Astrocyte (in vitro differentiated cells and primary cell): Measurements from ENCODE around the gene CADPS. TPM values are rescaled to one million over a fixed set of nuclear protein-coding genes. Genes with fewer than 3 reads are reported as not detected.

Source experiments
- DNase-seq: peaks from one replicate; pipeline ENCODE4 v3.0.0-alpha.2; 2010; ENCODE audit warnings: low read depth
- FAIRE-seq: peaks from 2 replicates; lab custom pipeline; 2011; peaks lifted over from hg19 to GRCh38; lab: Jason Lieb, UNC
- H2AFZ ChIP-seq: 2 replicates; pipeline ENCODE4 v1.6.0; 2012; ENCODE audit warnings: low read depth, low read length, inconsistent platforms
- H3K27ac ChIP-seq: 2 replicates; pipeline ENCODE4 v1.5.1; 2011; ENCODE audit warnings: low read depth, low read length, inconsistent platforms
- H3K27me3 ChIP-seq: 2 replicates; pipeline ENCODE4 v1.6.0; 2011; ENCODE audit warnings: low read length, inconsistent platforms; ENCODE audit not compliant: insufficient read depth
- H3K36me3 ChIP-seq: 2 replicates; pipeline ENCODE4 v1.5.1; 2011; ENCODE audit warnings: low read length, inconsistent platforms; ENCODE audit not compliant: insufficient read depth
- H3K4me1 ChIP-seq: 2 replicates; pipeline ENCODE4 v1.5.1; 2011; ENCODE audit warnings: low read length, inconsistent platforms; ENCODE audit not compliant: insufficient read depth
- H3K4me2 ChIP-seq: 2 replicates; pipeline ENCODE4 v1.6.0; 2012; ENCODE audit warnings: low read length, inconsistent platforms
- H3K4me3 ChIP-seq: 2 replicates; pipeline ENCODE4 v1.5.1; 2011; ENCODE audit warnings: low read depth, mild to moderate bottlenecking, low read length, inconsistent platforms; ENCODE audit not compliant: insufficient read depth
- H3K79me2 ChIP-seq: 2 replicates; pipeline ENCODE4 v1.6.0; 2012; ENCODE audit warnings: mild to moderate bottlenecking, low read length, inconsistent platforms; ENCODE audit not compliant: insufficient read depth
- H3K9ac ChIP-seq: 2 replicates; pipeline ENCODE4 v1.6.0; 2012; ENCODE audit warnings: mild to moderate bottlenecking, low read length, inconsistent platforms
- H3K9me3 ChIP-seq: 2 replicates; pipeline ENCODE4 v1.5.1; 2012; ENCODE audit warnings: low read depth, mild to moderate bottlenecking, low read length, inconsistent platforms; ENCODE audit not compliant: insufficient read depth
- H4K20me1 ChIP-seq: 2 replicates; pipeline ENCODE4 v1.6.0; 2012; ENCODE audit warnings: low read length, inconsistent platforms; ENCODE audit not compliant: insufficient read depth
- H3K27ac Mint-ChIP-seq: one replicate; pipeline ENCODE4 v1.8.0; 2021; ENCODE audit warnings: mild to moderate bottlenecking, mixed read lengths; ENCODE audit not compliant: unreplicated experiment
- H3K27me3 Mint-ChIP-seq: one replicate; pipeline ENCODE4 v1.8.0; 2021; ENCODE audit warnings: low read depth, mixed read lengths; ENCODE audit not compliant: unreplicated experiment
- H3K36me3 Mint-ChIP-seq: one replicate; pipeline ENCODE4 v1.8.0; 2021; ENCODE audit warnings: low read depth, mixed read lengths; ENCODE audit not compliant: unreplicated experiment
- H3K4me1 Mint-ChIP-seq: one replicate; pipeline ENCODE4 v1.8.0; 2021; ENCODE audit warnings: low read depth, mixed read lengths; ENCODE audit not compliant: unreplicated experiment
- H3K4me3 Mint-ChIP-seq: one replicate; pipeline ENCODE4 v1.8.0; 2021; ENCODE audit warnings: mild to moderate bottlenecking, moderate library complexity, mixed read lengths; ENCODE audit not compliant: unreplicated experiment
- H3K9me3 Mint-ChIP-seq: one replicate; pipeline ENCODE4 v1.8.0; 2021; ENCODE audit warnings: mild to moderate bottlenecking, mixed read lengths; ENCODE audit not compliant: unreplicated experiment
- EZH2 ChIP-seq: IDR thresholded peaks from 2 replicates; pipeline ENCODE4 v1.6.1; 2012; ENCODE audit warnings: mild to moderate bottlenecking, low read length, inconsistent platforms; ENCODE audit not compliant: insufficient read depth
- total RNA-seq: library from RNA; stranded (reverse); gene quantifications from 2 replicates; pipeline ENCODE4 v1.2.1, GENCODE V29; 2021
- TF ChIP-seq, protein P1 (sequence below): IDR thresholded peaks from 2 replicates; pipeline ENCODE4 v1.5.1; 2011; ENCODE audit warnings: low read depth, mild to moderate bottlenecking, inconsistent platforms, low read length, moderate library complexity; ENCODE audit not compliant: insufficient read depth

CADPS gene
- total RNA-seq, 1 donor from 2014 or later: 5.4 TPM

- no peaks in the 10 kb centered on the region for H3K4me1 ChIP-seq
- no peak overlapping the region for H3K4me3 Mint-ChIP-seq
- H3K4me1 Mint-ChIP-seq: peaks cover 8% of the 10 kb centered on the region
- no peaks in the 10 kb centered on the region for H3K79me2 ChIP-seq
- no peaks in the 10 kb centered on the region for H3K36me3 ChIP-seq
- no peak overlapping the region for H3K27ac ChIP-seq
- no peak overlapping the region for H3K4me2 ChIP-seq
- H3K9me3 ChIP-seq: no peaks in the 10 kb centered on the region
- no peak overlapping the region for H3K4me3 ChIP-seq
- H3K9me3 Mint-ChIP-seq: no peaks in the 10 kb centered on the region
- no peak overlapping the region for H2AFZ ChIP-seq
- no peaks in the 10 kb centered on the region for H4K20me1 ChIP-seq
- H3K9ac ChIP-seq: no peak overlapping the region
- DNase-seq: no peak
- no peak overlapping the region for H3K27ac Mint-ChIP-seq
- FAIRE-seq: no peak
- peaks cover 9% of the 10 kb centered on the region for H3K27me3 Mint-ChIP-seq
- TF ChIP-seq, protein P1, sequence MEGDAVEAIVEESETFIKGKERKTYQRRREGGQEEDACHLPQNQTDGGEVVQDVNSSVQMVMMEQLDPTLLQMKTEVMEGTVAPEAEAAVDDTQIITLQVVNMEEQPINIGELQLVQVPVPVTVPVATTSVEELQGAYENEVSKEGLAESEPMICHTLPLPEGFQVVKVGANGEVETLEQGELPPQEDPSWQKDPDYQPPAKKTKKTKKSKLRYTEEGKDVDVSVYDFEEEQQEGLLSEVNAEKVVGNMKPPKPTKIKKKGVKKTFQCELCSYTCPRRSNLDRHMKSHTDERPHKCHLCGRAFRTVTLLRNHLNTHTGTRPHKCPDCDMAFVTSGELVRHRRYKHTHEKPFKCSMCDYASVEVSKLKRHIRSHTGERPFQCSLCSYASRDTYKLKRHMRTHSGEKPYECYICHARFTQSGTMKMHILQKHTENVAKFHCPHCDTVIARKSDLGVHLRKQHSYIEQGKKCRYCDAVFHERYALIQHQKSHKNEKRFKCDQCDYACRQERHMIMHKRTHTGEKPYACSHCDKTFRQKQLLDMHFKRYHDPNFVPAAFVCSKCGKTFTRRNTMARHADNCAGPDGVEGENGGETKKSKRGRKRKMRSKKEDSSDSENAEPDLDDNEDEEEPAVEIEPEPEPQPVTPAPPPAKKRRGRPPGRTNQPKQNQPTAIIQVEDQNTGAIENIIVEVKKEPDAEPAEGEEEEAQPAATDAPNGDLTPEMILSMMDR: no peak
- no peak for TF ChIP-seq EZH2
- no peaks in the 10 kb centered on the region for H3K36me3 Mint-ChIP-seq
- no peaks in the 10 kb centered on the region for H3K27me3 ChIP-seq
Measured at GRCh38 chr3:62548528-62549205, 326.5 kb downstream of the CADPS start.

GRCh38 chr3:62546266-62546665 is 328.9 kb downstream of the CADPS start:
- Mint-ChIP-seq H3K4me1 (peaks cover 6% of the 10 kb centered on the region), H3K9me3 (no peaks in the 10 kb centered on the region), H3K36me3 (no peaks in the 10 kb centered on the region), H3K27ac (no peak overlapping the region), H3K27me3 (peaks cover 9% of the 10 kb centered on the region), H3K4me3 (no peak overlapping the region)
- Histone ChIP-seq H3K9me3 (no peaks in the 10 kb centered on the region), H3K4me1 (no peaks in the 10 kb centered on the region), H4K20me1 (no peaks in the 10 kb centered on the region), H2AFZ (no peak overlapping the region), H3K36me3 (no peaks in the 10 kb centered on the region), H3K27ac (no peak overlapping the region), H3K4me3 (no peak overlapping the region), H3K4me2 (no peak overlapping the region), H3K79me2 (no peaks in the 10 kb centered on the region), H3K9ac (no peak overlapping the region), H3K27me3 (no peaks in the 10 kb centered on the region)
- FAIRE-seq (no peak), DNase-seq (peak; percentile 53)
- no peak for TF ChIP-seq EZH2
- TF ChIP-seq, protein P1: no peak

DNA sequence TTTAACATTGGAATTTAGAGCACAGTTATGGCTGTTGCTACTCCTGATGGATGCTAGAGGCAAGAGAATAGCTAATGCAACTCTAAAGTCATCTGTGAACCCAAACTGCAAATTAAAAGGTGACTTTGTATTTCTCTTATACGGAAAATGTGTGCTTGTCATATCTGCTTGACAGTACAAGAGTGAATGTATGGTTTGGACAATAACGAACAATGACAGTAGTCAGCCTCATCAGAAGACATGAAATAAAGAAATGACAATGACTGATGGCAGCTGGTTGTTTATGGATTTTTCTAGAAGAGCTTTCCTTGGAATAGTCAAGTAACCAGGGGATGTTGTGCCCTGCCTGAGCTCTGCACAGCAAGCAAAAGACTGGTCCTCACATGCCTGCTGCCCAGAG is 333.0 kb downstream of the CADPS start:
- DNase-seq (no peak), FAIRE-seq (no peak)
- H3K4me1 ChIP-seq: no peaks in the 10 kb centered on the region
- H3K9ac ChIP-seq: no peak overlapping the region
- TF ChIP-seq, protein P1: no peak
- TF ChIP-seq EZH2: no peak
- no peak overlapping the region for H3K4me3 ChIP-seq
- H3K27me3 ChIP-seq: no peaks in the 10 kb centered on the region
- no peak overlapping the region for H2AFZ ChIP-seq
- H3K9me3 ChIP-seq: no peaks in the 10 kb centered on the region
- no peaks in the 10 kb centered on the region for H4K20me1 ChIP-seq
- no peaks in the 10 kb centered on the region for H3K79me2 ChIP-seq
- no peak overlapping the region for H3K27ac ChIP-seq
- H3K4me2 ChIP-seq: no peak overlapping the region
- peaks cover 6% of the 10 kb centered on the region for H3K27me3 Mint-ChIP-seq
- no peaks in the 10 kb centered on the region for H3K9me3 Mint-ChIP-seq
- no peaks in the 10 kb centered on the region for H3K36me3 ChIP-seq
- no peak overlapping the region for H3K4me3 Mint-ChIP-seq
- H3K27ac Mint-ChIP-seq: no peak overlapping the region
- H3K36me3 Mint-ChIP-seq: no peaks in the 10 kb centered on the region
- peaks cover 2% of the 10 kb centered on the region for H3K4me1 Mint-ChIP-seq
